ENCODE results near the gene LZTFL1. TPM values are rescaled to one million over a fixed set of nuclear protein-coding genes. Genes with fewer than 3 reads are reported as not detected.

LZTFL1 gene
- total RNA-seq, 1 donor from 2014 or later: 49.4 TPM

Other genes with a start within 250 kb of the LZTFL1 start
- gene LIMD1, start 247.4 kb downstream of the LZTFL1 start, total RNA-seq: 7.6 and 22.5 TPM in 2 replicates
- gene SACM1L, start 152.7 kb downstream of the LZTFL1 start, total RNA-seq: 29.5 and 76.5 TPM in 2 replicates
- gene SLC6A20, start 45.6 kb downstream of the LZTFL1 start, total RNA-seq: 0.50 and 3.5 TPM in 2 replicates
- gene CCR9, start 44.4 kb upstream of the LZTFL1 start, total RNA-seq: 0.35 TPM in 1 of 2 replicates, not detected in the other
- not detected in 2 replicates for gene CXCR6, start 101.3 kb upstream of the LZTFL1 start, total RNA-seq
- gene FYCO1, start 153.7 kb upstream of the LZTFL1 start, total RNA-seq: 11.1 and 46.2 TPM in 2 replicates
- gene XCR1, start 185.4 kb upstream of the LZTFL1 start, total RNA-seq: not detected in 2 replicates

Data from renal cortical epithelial cell (primary cell).